Measurements from ENCODE around the gene PRPF40B.
"Not testable (repeated sequence)": the region's sequence is repeated elsewhere in the genome, so short reads cannot be mapped to it uniquely, and the experiment has no call there.

The PRPF40B gene

GRCh38 chr12:49623142-49623904 is at the start of gene PRPF40B:
TSS of gene PRPF40B (plus strand) at chr12:49623561. CDS start at chr12:49623591, 30 bp downstream.
- in situ Hi-C loops (cut with MboI; ENCODE audit: low sequenced_read_pairs), result no loop called here

DNA sequence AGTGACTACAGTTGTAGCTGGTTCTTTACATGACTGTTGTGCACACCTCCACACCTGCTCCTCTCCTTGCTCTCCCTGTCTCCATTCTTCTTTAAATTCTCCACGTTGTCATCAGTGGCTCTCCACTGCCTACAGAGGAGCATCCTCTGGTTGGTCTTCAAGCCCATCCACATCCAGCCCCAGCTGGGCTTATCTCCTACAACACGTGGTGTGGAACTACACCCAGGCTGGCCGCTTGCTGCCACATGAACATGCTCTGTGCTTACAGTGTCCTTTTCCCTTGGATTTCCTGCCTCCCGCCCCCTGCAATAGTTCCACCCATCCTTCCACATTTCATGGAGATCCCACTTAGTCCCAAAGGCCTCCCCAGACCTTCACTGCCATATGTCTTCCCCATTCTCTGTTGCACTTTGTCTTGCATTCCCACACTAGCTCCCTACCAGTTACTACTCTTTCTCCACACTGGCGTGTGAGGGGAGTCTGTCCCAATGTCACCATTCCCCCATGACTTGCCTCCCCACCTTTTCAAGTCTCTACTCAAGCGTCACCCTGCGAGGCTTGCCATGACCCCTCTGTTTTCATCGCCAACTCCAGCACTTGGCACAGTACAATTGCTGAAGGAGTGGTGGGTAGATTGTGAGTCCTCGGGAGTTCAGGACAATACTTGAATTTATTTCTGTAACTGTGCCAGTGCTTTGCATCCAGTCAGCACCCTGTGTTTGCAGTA is 45.6 kb upstream of the PRPF40B start:
- in situ Hi-C loops (cut with MboI; ENCODE audit: low sequenced_read_pairs), result no loop called here

- in situ Hi-C loops (cut with MboI; ENCODE audit: low sequenced_read_pairs), result no loop called here
These were observed 44.8 kb upstream of the PRPF40B start for GRCh38 chr12:49578471-49579112.

DNA sequence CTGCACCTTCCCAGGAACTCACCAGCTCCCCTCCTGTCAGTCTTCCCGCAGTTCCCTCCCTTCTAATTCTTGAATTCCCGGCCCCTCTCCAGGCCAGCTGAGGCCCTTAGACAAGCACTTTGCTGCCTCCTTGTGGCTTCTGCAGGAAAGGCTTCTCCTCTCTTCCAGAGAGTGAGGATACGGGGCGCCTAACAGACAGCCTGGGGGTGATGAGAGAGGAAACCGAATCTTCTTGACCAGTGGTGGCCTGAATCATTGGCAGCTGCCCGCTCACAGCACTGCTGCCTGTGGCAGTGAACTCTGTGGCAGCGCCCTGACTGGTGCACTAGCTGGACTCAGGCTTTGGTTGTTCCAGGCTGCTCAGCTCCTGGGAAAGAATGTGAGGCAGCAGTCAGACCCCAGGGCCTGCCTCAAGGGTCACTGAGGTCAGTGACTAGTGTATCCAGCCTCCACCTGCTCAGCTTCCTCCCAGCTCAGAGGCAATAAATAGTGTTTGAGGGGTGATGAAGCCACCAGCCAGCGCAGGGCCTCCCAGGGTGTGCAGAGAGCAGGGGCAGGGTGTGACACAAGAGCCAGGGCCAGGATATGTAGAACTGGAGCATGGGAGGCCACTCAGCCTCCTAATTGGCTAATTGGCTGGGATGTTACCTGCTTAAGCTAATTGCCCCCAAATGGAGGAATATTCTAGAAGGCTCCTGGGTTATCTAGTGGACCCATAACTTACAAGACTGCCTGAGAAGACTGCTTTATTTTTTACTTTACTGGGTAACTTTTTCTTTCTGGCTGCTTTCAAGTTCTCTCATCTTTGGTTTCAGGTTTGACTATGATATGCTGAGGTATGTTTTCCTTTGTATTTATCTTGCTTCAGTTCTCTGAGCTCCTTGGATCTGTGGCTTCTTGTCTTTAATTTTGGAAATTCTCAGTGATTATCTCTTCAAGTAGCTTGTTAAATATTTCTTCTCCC is 42.5 kb upstream of the PRPF40B start:
- in situ Hi-C loops (cut with MboI; ENCODE audit: low sequenced_read_pairs), result no loop called here

DNA sequence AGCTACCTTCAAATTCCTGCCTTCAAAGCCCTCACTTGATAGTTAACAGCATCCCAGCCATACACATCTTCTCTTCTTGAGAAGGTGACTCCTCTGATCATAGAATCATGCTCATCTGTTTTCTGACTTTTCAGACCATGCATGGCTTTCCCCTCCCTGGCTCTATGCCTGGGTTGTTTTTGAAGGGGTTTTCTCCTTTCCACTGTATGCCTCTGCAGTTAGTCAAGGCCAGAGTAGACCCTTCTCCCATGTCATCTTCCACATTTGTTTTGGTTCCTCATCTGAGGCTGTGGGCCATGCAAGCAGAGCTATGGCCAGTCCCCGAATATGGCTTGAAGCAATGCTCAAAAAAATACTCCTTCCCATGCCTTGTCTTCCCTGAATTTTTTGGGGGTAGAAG is 41.2 kb upstream of the PRPF40B start:
- in situ Hi-C loops (cut with MboI; ENCODE audit: low sequenced_read_pairs), result no loop called here

DNA sequence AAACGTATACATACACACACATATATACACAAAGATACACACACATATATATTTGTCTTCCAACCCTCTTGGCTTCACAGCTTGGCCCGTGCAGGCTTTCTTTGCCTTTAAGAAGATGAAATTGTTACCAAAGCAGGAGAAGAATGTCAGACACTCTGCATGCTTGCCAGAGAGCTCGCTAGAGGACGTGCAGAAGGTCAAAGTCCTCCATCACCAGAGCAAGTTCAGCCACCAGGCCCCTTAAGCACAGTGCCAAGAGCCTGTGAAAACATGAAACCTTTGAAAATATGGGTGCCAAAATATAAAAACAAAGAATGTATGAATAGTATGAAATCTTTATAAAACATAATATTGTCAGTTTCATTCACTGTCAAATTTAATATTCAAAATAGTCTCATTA is 40.5 kb upstream of the PRPF40B start:
- in situ Hi-C loops (cut with MboI; ENCODE audit: low sequenced_read_pairs), result no loop called here

GRCh38 chr12:49583366-49584094 is 39.8 kb upstream of the PRPF40B start:
- in situ Hi-C loops (cut with MboI; ENCODE audit: low sequenced_read_pairs), result no loop called here

GRCh38 chr12:49584591-49584990 is 38.8 kb upstream of the PRPF40B start:
- in situ Hi-C loops (cut with MboI; ENCODE audit: low sequenced_read_pairs), result no loop called here

- in situ Hi-C loops (cut with MboI; ENCODE audit: low sequenced_read_pairs), result no loop called here
These were observed 37.6 kb upstream of the PRPF40B start for GRCh38 chr12:49585477-49586459.

DNA sequence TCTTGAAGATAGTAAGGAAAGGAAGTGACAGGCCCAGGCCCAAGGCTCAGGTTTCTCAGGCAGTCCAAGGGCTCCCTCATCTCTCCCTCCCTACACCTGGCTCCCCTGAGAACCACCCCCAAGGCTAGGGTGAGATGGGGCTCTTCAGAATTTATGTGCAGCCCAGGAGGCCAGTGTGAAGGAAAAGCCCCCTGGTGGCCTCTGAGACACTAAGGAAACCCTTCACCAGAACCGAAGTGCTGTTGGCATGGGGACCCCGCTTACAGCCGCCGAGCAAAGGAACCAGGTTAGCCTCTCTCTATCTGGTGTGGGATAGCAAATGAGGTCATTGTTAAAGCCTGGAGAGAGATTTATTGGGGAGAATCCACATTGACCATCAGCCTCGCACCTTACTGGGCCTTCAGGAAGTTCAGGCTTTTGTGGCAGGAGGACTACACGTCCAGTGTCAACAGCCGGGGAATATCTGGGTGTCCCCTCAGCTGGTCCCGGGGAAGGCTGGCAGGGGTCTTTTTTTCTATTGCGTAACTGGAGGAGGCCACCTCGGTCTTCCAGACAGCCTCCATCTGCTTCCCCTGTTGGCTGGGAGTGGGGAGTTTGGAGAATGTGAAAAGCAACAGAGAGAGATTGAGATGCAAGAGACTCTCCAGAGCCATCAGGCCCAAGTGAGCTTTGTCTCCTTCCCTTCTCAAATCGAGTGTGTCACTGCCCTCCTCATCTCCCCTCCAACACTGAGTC is 36.0 kb upstream of the PRPF40B start:
- in situ Hi-C loops (cut with MboI; ENCODE audit: low sequenced_read_pairs), result no loop called here

GRCh38 chr12:49588281-49588680 is 35.1 kb upstream of the PRPF40B start:
- in situ Hi-C loops (cut with MboI; ENCODE audit: low sequenced_read_pairs), result no loop called here

- in situ Hi-C loops (cut with MboI; ENCODE audit: low sequenced_read_pairs), result no loop called here
These were observed 34.4 kb upstream of the PRPF40B start for GRCh38 chr12:49588721-49589516.

DNA sequence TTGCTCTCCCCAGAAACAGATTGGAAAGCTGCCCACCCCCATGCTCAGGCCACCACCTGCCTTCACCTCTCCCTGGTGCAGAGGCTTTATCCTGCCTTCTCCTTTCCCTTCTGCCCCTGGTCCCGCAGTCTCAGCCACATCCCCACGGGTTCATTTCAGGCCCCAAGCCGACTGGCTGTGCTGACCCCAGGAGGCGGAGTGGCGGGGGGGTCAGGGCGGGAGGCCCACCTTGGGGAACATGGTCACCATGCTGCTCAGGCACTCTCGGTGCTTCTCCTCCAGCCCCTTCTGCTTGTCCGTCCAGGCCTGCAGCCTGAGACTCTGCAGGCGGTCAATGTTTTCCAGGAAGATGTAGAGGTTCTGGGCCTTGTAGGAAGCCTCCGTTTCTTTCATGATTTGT is 24.8 kb upstream of the PRPF40B start:
- in situ Hi-C loops (cut with MboI; ENCODE audit: low sequenced_read_pairs), result no loop called here

- in situ Hi-C loops (cut with MboI; ENCODE audit: low sequenced_read_pairs), result no loop called here
These were observed 23.4 kb upstream of the PRPF40B start for GRCh38 chr12:49599961-49600360.

- in situ Hi-C loops (cut with MboI; ENCODE audit: low sequenced_read_pairs), result no loop called here
These were observed 19.6 kb upstream of the PRPF40B start for GRCh38 chr12:49603721-49604120.

DNA sequence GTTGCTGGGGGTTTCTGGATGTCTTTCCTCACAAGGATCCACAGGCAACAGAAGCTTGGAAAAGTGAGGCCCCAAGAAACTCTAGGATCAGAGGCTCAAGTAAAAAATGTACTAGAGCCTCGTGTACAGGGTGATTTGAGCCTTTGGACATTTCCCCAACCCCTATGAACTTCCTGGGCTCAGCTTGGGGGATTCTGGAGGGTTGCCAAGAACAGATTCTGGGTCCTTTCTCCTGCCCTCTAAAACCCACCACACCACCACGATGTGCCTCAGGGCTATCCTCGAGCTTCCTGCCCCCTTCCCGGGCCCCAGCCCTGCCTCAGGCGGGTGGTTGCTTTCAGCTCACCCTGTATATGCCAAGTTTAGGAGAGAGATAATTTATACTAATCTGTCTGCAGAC is 18.5 kb upstream of the PRPF40B start:
- in situ Hi-C loops (cut with MboI; ENCODE audit: low sequenced_read_pairs), result no loop called here

- in situ Hi-C loops (cut with MboI; ENCODE audit: low sequenced_read_pairs), result not testable (repeated sequence)
These were observed 17.8 kb upstream of the PRPF40B start, which contains the start of gene FAM186B for GRCh38 chr12:49605539-49605938. TSS of gene FAM186B (minus strand) at chr12:49605639. CDS start at chr12:49605477, 162 bp downstream.

All from HL-60/S4 treated with phorbol 12-myristate 13-acetate at 8.2 ng/mL for 4 days and 3 days (cell line).